ENCODE data around the gene RIGI. TPM values are rescaled to one million over a fixed set of nuclear protein-coding genes. Genes with fewer than 3 reads are reported as not detected.
A peak's percentile ranks its signal among the peaks of the same experiment; 100 is the strongest.

RIGI gene
- total and polyA plus RNA-seq, 11 donors = 1.8 to 18.5 (median 4.2) TPM

GRCh38 chr9:32566770-32567169 lies 40.8 kb upstream of the RIGI start:
- peak in 1 of 4 donors; percentile 41 for ATAC-seq

DNA sequence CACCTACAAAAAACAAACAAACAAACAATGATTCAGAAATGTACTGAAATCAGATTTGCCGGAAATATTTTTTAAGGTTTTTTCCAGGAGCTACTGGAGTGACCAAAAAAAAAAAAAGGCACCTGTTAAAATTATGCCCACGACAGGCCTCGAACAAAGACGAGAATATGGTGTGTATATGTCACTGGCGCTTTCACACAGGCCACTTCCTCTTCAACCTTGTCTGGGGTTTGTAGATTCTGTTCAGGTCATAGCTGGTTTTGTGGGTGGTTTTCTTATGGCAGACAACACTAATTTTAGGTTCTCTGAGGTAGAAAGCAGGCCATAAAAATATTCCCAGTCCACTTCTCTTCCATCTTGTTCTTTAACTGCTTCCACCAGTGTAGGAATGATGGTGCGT lies 40.0 kb upstream of the RIGI start:
- H3K36me3 ChIP-seq = peaks cover 0 to 69% (median 51%) of the 10 kb centered on the region in 9 donors

More at GRCh38 chr9:32566770-32567169, 40.8 kb upstream of the RIGI start:
- no peak for TF ChIP-seq POLR2A (IDR thresholded peaks at IDR 0.05)
- TF ChIP-seq CTCF (IDR thresholded peaks at IDR 0.05) = no peak
- H3K36me3 ChIP-seq = peaks cover 0 to 70% (median 51%) of the 10 kb centered on the region in 9 donors
- intact Hi-C loops (cut with DNase I) = loop anchor here in 1 of 10 donors (10.0 kb wide), 1 partner anchor 62 kb away; no protein-coding TSS in a partner anchor
- peaks cover 0 to 24% (median 13%) of the 10 kb centered on the region in 12 donors for H3K4me1 ChIP-seq
- no peaks in the 10 kb centered on the region for H3K27me3 ChIP-seq
- DNase-seq = no peak
- no peaks in the 10 kb centered on the region for H3K9me3 ChIP-seq
- no peak overlapping the region for H3K4me3 ChIP-seq
- no peak overlapping the region for H3K27ac ChIP-seq
- WGBS, 4 donors = 92 to 94% (median 93%) methylated on average over 21 to 26 of the region's 26 CpGs

DNA sequence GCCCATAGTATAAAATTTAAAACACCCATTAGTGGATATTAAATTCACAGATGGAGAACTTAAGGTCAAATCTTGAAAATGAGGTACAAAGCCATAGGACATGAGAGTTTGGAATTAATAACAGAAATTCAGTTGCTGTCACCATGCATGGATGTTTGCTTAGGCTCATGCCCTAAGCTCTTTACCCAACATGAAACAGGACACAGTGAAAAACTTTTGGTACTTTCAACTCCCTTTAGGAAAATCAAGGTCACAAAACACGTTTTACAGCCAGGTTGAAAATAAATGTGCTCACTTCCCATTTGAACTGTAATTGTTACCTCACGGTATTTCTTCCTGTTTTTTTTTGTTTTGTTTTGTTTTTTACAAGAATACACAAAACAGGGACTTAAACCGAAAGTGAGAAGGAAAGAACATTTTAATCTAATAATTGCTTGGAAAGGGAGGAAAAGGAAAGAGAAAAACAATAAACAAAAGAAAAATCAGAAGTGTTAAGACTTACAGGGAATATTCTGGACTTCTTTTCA lies 32.5 kb upstream of the RIGI start:
- WGBS, 4 donors = 47 to 60% (median 56%) methylated on average over 3 of the region's 3 CpGs
- ATAC-seq (no peak), DNase-seq (no peak)
- intact Hi-C loops (cut with DNase I) = no loop called here
- no peak for TF ChIP-seq POLR2A (IDR thresholded peaks at IDR 0.05)
- TF ChIP-seq CTCF (IDR thresholded peaks at IDR 0.05) = no peak
- H3K27ac ChIP-seq = peak overlapping the region in 2 of 12 donors; percentile 29 to 58
- peaks cover 0 to 16% (median 0%) of the 10 kb centered on the region in 9 donors for H3K36me3 ChIP-seq
- H3K4me3 ChIP-seq = no peak overlapping the region
- H3K9me3 ChIP-seq = no peaks in the 10 kb centered on the region
- no peaks in the 10 kb centered on the region for H3K27me3 ChIP-seq
- H3K4me1 ChIP-seq = peaks cover 0 to 21% (median 5%) of the 10 kb centered on the region in 12 donors

More for the DNA sequence above, 40.0 kb upstream of the RIGI start:
- DNase-seq = no peak
- TF ChIP-seq CTCF (IDR thresholded peaks at IDR 0.05) = no peak
- TF ChIP-seq POLR2A (IDR thresholded peaks at IDR 0.05) = no peak
- intact Hi-C loops (cut with DNase I) = loop anchor here in 1 of 10 donors (10.0 kb wide), 1 partner anchor 61 kb away; no protein-coding TSS in a partner anchor
- 94 to 95% (median 94%) methylated on average over 6 of the region's 6 CpGs for WGBS, 4 donors
- no peak for ATAC-seq
- Histone ChIP-seq H3K27ac (no peak overlapping the region), H3K27me3 (no peaks in the 10 kb centered on the region), H3K4me1 (peaks cover 0 to 16% (median 6%) of the 10 kb centered on the region in 12 donors), H3K9me3 (no peaks in the 10 kb centered on the region), H3K4me3 (no peak overlapping the region)

DNA sequence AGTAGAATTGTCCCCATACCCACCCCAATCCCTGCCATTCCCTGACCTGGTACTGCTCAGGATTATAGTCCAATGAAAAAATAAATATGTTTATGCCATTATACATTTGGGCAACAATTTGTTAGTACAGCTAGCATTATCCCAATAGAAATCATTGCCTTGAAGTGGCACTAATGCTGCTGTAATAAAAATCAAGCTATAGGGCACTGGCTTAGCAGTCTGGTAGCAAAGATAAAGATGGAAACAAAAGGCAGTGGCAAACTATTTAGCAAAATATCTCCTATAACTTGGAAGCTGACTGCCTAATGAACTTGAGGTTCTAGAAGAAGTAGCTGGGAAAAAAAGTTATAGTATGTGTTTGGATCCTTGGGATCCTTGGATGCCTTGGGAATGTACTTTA lies 28.6 kb upstream of the RIGI start:
- Histone ChIP-seq H3K27ac (no peak overlapping the region), H3K36me3 (peaks cover 0 to 19% (median 0%) of the 10 kb centered on the region in 9 donors), H3K27me3 (no peaks in the 10 kb centered on the region), H3K4me1 (peaks cover 0 to 36% (median 17%) of the 10 kb centered on the region in 12 donors), H3K9me3 (no peaks in the 10 kb centered on the region), H3K4me3 (no peak overlapping the region)
- TF ChIP-seq CTCF (IDR thresholded peaks at IDR 0.05) (no peak), POLR2A (IDR thresholded peaks at IDR 0.05) (no peak)
- intact Hi-C loops (cut with DNase I) = loop anchor here in 1 of 10 donors (5.0 kb wide), 1 partner anchor 167 kb away; no protein-coding TSS in a partner anchor
- no peak for DNase-seq
- ATAC-seq = no peak
